A549 (cell line): ENCODE data around the gene TEC. TPM values are rescaled to one million over a fixed set of nuclear protein-coding genes. Genes with fewer than 3 reads are reported as not detected.

ENCODE experiments used
- ATAC-seq, 2 experiments: fragments of 200-7000 bp in 1 of 2; fragments of >200 bp in 1 of 2; cut with Nextera tagmentation in 1 of 2; cut with Tn5 transposase in 1 of 2; 3 replicates each; pipeline versions ENCODE4 v1.8.0 to v1.9.1; 2018 to 2020; ENCODE audit warnings: mild to moderate bottlenecking in 1 of 2, moderate library complexity in 1 of 2
- CTCF ChIA-PET: fragments of 300-600 bp; sonication (Branson Sonifier 250); formaldehyde crosslinking; extraction: SDS; loops from one replicate; lab custom pipeline; 2021; ENCODE audit warnings: antibody characterized with exemption, inconsistent platforms; lab: Yijun Ruan, JAX
- POLR2A ChIA-PET: fragments of 350-600 bp; formaldehyde crosslinking; extraction: SDS; loops from one replicate; lab custom pipeline; 2021; ENCODE audit warnings: antibody characterized with exemption, inconsistent platforms; lab: Yijun Ruan, JAX
- DNase-seq, 2 experiments: peaks; one replicate each; pipeline versions ENCODE4 v3.0.0 to v3.0.0-alpha.2; 2011 to 2016; ENCODE audit warnings: low read depth in 1 of 2, low spot score in 1 of 2
- FAIRE-seq: peaks from 2 replicates; lab custom pipeline; 2011; peaks lifted over from hg19 to GRCh38; lab: Jason Lieb, UNC
- H3K27ac ChIP-seq, 2 experiments: fragments of >200 bp; sonication (Bioruptor Twin); formaldehyde crosslinking; 3 replicates each; pipeline ENCODE4 v1.5.1; 2016 to 2017
- H3K4me1 ChIP-seq: fragments of >200 bp; sonication (Bioruptor Twin); formaldehyde crosslinking; 3 replicates; pipeline ENCODE4 v1.6.1; 2016
- H3K4me2 ChIP-seq: fragments of >200 bp; sonication (Bioruptor Twin); formaldehyde crosslinking; 3 replicates; pipeline ENCODE4 v1.6.1; 2016
- H3K4me3 ChIP-seq: fragments of >200 bp; sonication (Bioruptor Twin); formaldehyde crosslinking; 3 replicates; pipeline ENCODE4 v1.5.1; 2016
- H3K9me3 ChIP-seq: fragments of >200 bp; sonication (Bioruptor Twin); formaldehyde crosslinking; 3 replicates; pipeline ENCODE4 v1.6.1; 2016
- CEBPB ChIP-seq, 2 experiments: fragments of >200 bp in 1 of 2; sonication (Bioruptor Twin) in 1 of 2; formaldehyde crosslinking in 1 of 2; IDR thresholded peaks; 2 replicates each; pipeline ENCODE4 v1.6.1; 2012 to 2016
- CHD4 ChIP-seq: fragments of 200-600 bp; sonication (generic); IDR thresholded peaks from 2 replicates; pipeline ENCODE4 v1.6.1; 2016; ENCODE audit warnings: antibody characterized with exemption, mild to moderate bottlenecking, borderline replicate concordance
- EHMT2 ChIP-seq: fragments of 200-600 bp; sonication (generic); IDR thresholded peaks from 2 replicates; pipeline ENCODE4 v1.6.1; 2016; ENCODE audit warnings: antibody characterized with exemption, low read depth, mild to moderate bottlenecking, moderate library complexity
- EP300 ChIP-seq, 2 experiments: fragments of >200 bp; sonication (Bioruptor Twin); formaldehyde crosslinking; IDR thresholded peaks; 2 replicates in 1 of 2; 3 replicates in 1 of 2; pipeline ENCODE4 v1.6.1; 2016 to 2017
- HEYL ChIP-seq: fragments of 250-450 bp; sonication (Bioruptor Pico); IDR thresholded peaks from 2 replicates; pipeline ENCODE4 v1.8.0; 2021; ENCODE audit warnings: mild to moderate bottlenecking, moderate library complexity
- JUNB ChIP-seq: fragments of >200 bp; sonication (Bioruptor Twin); formaldehyde crosslinking; IDR thresholded peaks from 2 replicates; pipeline ENCODE4 v1.6.1; 2016
- MAZ ChIP-seq: fragments of 150-350 bp; IDR thresholded peaks from 2 replicates; pipeline ENCODE4 v1.6.1; 2014; ENCODE audit warnings: antibody characterized with exemption, low read depth, low read length, borderline replicate concordance
- POLR2A ChIP-seq: IDR thresholded peaks from 2 replicates; pipeline ENCODE4 v1.6.1; 2012; ENCODE audit warnings: mild to moderate bottlenecking, low read length
- POLR2AphosphoS2 ChIP-seq: conservative IDR thresholded peaks from 2 replicates; pipeline ENCODE4 v1.6.1; 2012; ENCODE audit warnings: low read length, improper control_type of control experiment, inconsistent platforms
- RAD21 ChIP-seq, 2 experiments: fragments of >200 bp in 1 of 2; sonication (Bioruptor Twin) in 1 of 2; formaldehyde crosslinking in 1 of 2; IDR thresholded peaks in 1 of 2; conservative IDR thresholded peaks in 1 of 2; 2 replicates in 1 of 2; 3 replicates in 1 of 2; pipeline ENCODE4 v1.6.1; 2012 to 2018; ENCODE audit warnings: inconsistent platforms in 1 of 2
- RFX5 ChIP-seq: fragments of 450-650 bp; IDR thresholded peaks from 2 replicates; pipeline ENCODE4 v1.7.1; 2014; ENCODE audit warnings: antibody characterized with exemption, mild to moderate bottlenecking, moderate library complexity
- SMC3 ChIP-seq: fragments of >200 bp; sonication (Bioruptor Twin); formaldehyde crosslinking; IDR thresholded peaks from 3 replicates; pipeline ENCODE4 v1.6.1; 2018; ENCODE audit warnings: inconsistent platforms
- ZFP36 ChIP-seq: fragments of 450-650 bp; IDR thresholded peaks from 2 replicates; pipeline ENCODE4 v1.6.1; 2014; ENCODE audit warnings: borderline replicate concordance; ENCODE audit not compliant: partially characterized antibody
- ZSCAN20 ChIP-seq: fragments of 250-450 bp; sonication (Bioruptor Pico); IDR thresholded peaks from 2 replicates; pipeline ENCODE4 v1.8.0; 2022; ENCODE audit warnings: mild to moderate bottlenecking, moderate library complexity
- WGBS: methylation state at CpG from one replicate; pipeline ENCODE4 v1.1.6; 2017; ENCODE audit errors: missing lambda C conversion rate; 5-methylcytosine and 5-hydroxymethylcytosine counted together
- polyA plus RNA-seq, 4 experiments: library from polyadenylated mRNA; depleted of rRNA in 3 of 4; stranded (reverse); fragments of >200 nt; fragmentation: RNase III in 1 of 4; extraction: RNeasy Plus Mini Kit Qiagen cat#74134 plus additional on column Dnase treatment in 1 of 4; gene quantifications; 2 replicates in 3 of 4; 3 replicates in 1 of 4; pipeline ENCODE4 v1.2.3, GENCODE V29; 2011 to 2017
- TF ChIP-seq, protein P1 (sequence below): fragments of >200 bp; sonication (Bioruptor Twin); formaldehyde crosslinking; IDR thresholded peaks from 3 replicates; pipeline ENCODE4 v1.5.1; 2016
- TF ChIP-seq, protein P2 (sequence below): IDR thresholded peaks from 2 replicates; pipeline ENCODE4 v1.6.1; 2012
- TF ChIP-seq, protein P3 (sequence below): fragments of >200 bp; sonication (Bioruptor Twin); formaldehyde crosslinking; IDR thresholded peaks from 3 replicates; pipeline ENCODE4 v1.6.1; 2016
- TF ChIP-seq, protein P4 (sequence below): fragments of 450-650 bp; IDR thresholded peaks from 2 replicates; pipeline ENCODE4 v1.6.1; 2014; ENCODE audit warnings: antibody characterized with exemption
- TF ChIP-seq, protein P5 (sequence below): fragments of 200-600 bp; sonication (generic); IDR thresholded peaks from 2 replicates; pipeline ENCODE4 v1.6.1; 2016; ENCODE audit warnings: antibody characterized with exemption, mild to moderate bottlenecking, moderate library complexity

Gene TEC
- polyA plus RNA-seq, 2 of the 4 experiments (the other 2 are of a cell fraction) = 1.2 to 1.6 TPM

DNA sequence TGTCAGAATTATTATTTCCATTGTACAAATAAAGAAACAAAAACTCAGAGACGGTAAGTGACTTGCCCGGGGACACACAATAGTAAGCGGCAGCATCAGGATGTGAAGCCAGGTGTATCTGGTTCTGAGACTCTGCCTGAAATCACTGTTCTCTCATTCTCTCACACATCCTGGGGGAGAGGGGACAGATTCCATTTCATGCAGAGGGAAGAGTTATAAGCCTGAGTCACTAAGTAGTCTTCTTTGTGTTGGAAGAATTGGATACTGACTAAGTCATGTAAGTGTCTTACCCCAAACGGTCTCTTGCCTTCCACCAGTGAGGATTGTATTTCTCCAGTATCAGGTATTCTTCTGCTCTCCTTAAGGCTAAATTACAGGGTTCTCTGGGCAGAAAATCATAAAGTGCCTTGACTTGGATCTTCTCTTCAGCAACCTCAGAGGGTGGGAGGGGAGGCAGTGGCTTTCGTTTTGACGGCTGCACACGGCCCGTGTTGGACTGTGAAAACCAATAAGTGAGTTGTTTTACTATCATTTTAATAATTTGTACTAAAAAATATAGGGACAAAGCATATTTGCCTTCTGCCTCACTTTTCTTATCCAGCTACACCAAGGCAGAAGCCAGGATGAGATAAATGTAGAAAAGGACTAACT, 157.5 kb downstream of the TEC start:
- H3K4me1 ChIP-seq = no peaks in the 10 kb centered on the region
- ATAC-seq = no peak
- no peak for FAIRE-seq
- no peak overlapping the region for H3K4me2 ChIP-seq
- H3K9me3 ChIP-seq = no peaks in the 10 kb centered on the region
- CTCF ChIA-PET = no interaction called here
- H3K27ac ChIP-seq = no peak overlapping the region
- POLR2A ChIA-PET = no interaction called here
- WGBS = 79% methylated on average over 8 of the region's 8 CpGs
- no peak overlapping the region for H3K4me3 ChIP-seq
- DNase-seq = no peak
- TF ChIP-seq MAZ = no peak
- TF ChIP-seq SMC3 = no peak
- no peak for TF ChIP-seq POLR2A
- no peak for TF ChIP-seq RAD21 (conservative IDR thresholded peaks at IDR 0.05 in 1 of 2, IDR thresholded peaks at IDR 0.05 in 1 of 2)
- no peak for TF ChIP-seq CHD4
- TF ChIP-seq JUNB = no peak
- TF ChIP-seq ZFP36 = no peak
- TF ChIP-seq RFX5 = no peak
- TF ChIP-seq ZSCAN20 = no peak
- TF ChIP-seq, protein P1, sequence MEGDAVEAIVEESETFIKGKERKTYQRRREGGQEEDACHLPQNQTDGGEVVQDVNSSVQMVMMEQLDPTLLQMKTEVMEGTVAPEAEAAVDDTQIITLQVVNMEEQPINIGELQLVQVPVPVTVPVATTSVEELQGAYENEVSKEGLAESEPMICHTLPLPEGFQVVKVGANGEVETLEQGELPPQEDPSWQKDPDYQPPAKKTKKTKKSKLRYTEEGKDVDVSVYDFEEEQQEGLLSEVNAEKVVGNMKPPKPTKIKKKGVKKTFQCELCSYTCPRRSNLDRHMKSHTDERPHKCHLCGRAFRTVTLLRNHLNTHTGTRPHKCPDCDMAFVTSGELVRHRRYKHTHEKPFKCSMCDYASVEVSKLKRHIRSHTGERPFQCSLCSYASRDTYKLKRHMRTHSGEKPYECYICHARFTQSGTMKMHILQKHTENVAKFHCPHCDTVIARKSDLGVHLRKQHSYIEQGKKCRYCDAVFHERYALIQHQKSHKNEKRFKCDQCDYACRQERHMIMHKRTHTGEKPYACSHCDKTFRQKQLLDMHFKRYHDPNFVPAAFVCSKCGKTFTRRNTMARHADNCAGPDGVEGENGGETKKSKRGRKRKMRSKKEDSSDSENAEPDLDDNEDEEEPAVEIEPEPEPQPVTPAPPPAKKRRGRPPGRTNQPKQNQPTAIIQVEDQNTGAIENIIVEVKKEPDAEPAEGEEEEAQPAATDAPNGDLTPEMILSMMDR = no peak
- TF ChIP-seq, protein P2, sequence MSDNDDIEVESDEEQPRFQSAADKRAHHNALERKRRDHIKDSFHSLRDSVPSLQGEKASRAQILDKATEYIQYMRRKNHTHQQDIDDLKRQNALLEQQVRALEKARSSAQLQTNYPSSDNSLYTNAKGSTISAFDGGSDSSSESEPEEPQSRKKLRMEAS = no peak
- TF ChIP-seq, protein P3, sequence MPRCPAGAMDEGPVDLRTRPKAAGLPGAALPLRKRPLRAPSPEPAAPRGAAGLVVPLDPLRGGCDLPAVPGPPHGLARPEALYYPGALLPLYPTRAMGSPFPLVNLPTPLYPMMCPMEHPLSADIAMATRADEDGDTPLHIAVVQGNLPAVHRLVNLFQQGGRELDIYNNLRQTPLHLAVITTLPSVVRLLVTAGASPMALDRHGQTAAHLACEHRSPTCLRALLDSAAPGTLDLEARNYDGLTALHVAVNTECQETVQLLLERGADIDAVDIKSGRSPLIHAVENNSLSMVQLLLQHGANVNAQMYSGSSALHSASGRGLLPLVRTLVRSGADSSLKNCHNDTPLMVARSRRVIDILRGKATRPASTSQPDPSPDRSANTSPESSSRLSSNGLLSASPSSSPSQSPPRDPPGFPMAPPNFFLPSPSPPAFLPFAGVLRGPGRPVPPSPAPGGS = no peak
- TF ChIP-seq, protein P4, sequence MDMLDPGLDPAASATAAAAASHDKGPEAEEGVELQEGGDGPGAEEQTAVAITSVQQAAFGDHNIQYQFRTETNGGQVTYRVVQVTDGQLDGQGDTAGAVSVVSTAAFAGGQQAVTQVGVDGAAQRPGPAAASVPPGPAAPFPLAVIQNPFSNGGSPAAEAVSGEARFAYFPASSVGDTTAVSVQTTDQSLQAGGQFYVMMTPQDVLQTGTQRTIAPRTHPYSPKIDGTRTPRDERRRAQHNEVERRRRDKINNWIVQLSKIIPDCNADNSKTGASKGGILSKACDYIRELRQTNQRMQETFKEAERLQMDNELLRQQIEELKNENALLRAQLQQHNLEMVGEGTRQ = no peak
- no peak for TF ChIP-seq HEYL (CRISPR knock-in tag)
- TF ChIP-seq, protein P5, sequence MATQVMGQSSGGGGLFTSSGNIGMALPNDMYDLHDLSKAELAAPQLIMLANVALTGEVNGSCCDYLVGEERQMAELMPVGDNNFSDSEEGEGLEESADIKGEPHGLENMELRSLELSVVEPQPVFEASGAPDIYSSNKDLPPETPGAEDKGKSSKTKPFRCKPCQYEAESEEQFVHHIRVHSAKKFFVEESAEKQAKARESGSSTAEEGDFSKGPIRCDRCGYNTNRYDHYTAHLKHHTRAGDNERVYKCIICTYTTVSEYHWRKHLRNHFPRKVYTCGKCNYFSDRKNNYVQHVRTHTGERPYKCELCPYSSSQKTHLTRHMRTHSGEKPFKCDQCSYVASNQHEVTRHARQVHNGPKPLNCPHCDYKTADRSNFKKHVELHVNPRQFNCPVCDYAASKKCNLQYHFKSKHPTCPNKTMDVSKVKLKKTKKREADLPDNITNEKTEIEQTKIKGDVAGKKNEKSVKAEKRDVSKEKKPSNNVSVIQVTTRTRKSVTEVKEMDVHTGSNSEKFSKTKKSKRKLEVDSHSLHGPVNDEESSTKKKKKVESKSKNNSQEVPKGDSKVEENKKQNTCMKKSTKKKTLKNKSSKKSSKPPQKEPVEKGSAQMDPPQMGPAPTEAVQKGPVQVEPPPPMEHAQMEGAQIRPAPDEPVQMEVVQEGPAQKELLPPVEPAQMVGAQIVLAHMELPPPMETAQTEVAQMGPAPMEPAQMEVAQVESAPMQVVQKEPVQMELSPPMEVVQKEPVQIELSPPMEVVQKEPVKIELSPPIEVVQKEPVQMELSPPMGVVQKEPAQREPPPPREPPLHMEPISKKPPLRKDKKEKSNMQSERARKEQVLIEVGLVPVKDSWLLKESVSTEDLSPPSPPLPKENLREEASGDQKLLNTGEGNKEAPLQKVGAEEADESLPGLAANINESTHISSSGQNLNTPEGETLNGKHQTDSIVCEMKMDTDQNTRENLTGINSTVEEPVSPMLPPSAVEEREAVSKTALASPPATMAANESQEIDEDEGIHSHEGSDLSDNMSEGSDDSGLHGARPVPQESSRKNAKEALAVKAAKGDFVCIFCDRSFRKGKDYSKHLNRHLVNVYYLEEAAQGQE = no peak
- TF ChIP-seq EHMT2 = no peak
- no peak for TF ChIP-seq POLR2AphosphoS2
- TF ChIP-seq EP300 (IDR thresholded peaks at IDR 0.05) = no peak
- TF ChIP-seq CEBPB (IDR thresholded peaks at IDR 0.05) = no peak
- TF ChIP-seq, all 56 proteins: peak for 0
